Glutamatergic neuron (in vitro differentiated cells): ENCODE results near the gene FAM107B. TPM values are rescaled to one million over a fixed set of nuclear protein-coding genes. Genes with fewer than 3 reads are reported as not detected.
A peak's percentile ranks its signal among the peaks of the same experiment; 100 is the strongest.

Experiments
- DNase-seq: peaks from one replicate; pipeline ENCODE4 v3.0.0; 2022
- H3K27ac Mint-ChIP-seq: one replicate; pipeline ENCODE4 v1.8.0; 2020; ENCODE audit warnings: mild to moderate bottlenecking, mixed read lengths, inconsistent platforms; ENCODE audit not compliant: unreplicated experiment
- H3K27me3 Mint-ChIP-seq: one replicate; pipeline ENCODE4 v1.8.0; 2020; ENCODE audit warnings: mild to moderate bottlenecking, moderate library complexity, mixed read lengths, inconsistent platforms; ENCODE audit not compliant: unreplicated experiment
- H3K36me3 Mint-ChIP-seq: one replicate; pipeline ENCODE4 v1.8.0; 2020; ENCODE audit warnings: mild to moderate bottlenecking, mixed read lengths, inconsistent platforms; ENCODE audit not compliant: unreplicated experiment
- H3K4me1 Mint-ChIP-seq: one replicate; pipeline ENCODE4 v1.8.0; 2020; ENCODE audit warnings: mild to moderate bottlenecking, low read depth, mixed read lengths, inconsistent platforms; ENCODE audit not compliant: unreplicated experiment
- H3K4me3 Mint-ChIP-seq: one replicate; pipeline ENCODE4 v1.8.0; 2020; ENCODE audit warnings: mild to moderate bottlenecking, mixed read lengths, inconsistent platforms; ENCODE audit not compliant: unreplicated experiment
- H3K9me3 Mint-ChIP-seq: one replicate; pipeline ENCODE4 v1.8.0; 2020; ENCODE audit warnings: mild to moderate bottlenecking, moderate library complexity, mixed read lengths, inconsistent platforms; ENCODE audit not compliant: unreplicated experiment
- total RNA-seq: library from RNA; stranded (reverse); fragmentation: NEBNext Ultra II Directional; extraction: Animal tissue kit (Norgen Biotek cat#: 25700); gene quantifications from one replicate; pipeline ENCODE4 v1.2.1, GENCODE V29; 2021; ENCODE audit not compliant: unreplicated experiment
- TF ChIP-seq, protein P1 (sequence below): fragments of 200-600 bp; sonication (generic); IDR thresholded peaks from one replicate; pipeline ENCODE4 v1.5.0; 2021; ENCODE audit not compliant: partially characterized antibody, unreplicated experiment

FAM107B gene
- total RNA-seq, 1 donor from 2014 or later, result 88.6 TPM

DNA sequence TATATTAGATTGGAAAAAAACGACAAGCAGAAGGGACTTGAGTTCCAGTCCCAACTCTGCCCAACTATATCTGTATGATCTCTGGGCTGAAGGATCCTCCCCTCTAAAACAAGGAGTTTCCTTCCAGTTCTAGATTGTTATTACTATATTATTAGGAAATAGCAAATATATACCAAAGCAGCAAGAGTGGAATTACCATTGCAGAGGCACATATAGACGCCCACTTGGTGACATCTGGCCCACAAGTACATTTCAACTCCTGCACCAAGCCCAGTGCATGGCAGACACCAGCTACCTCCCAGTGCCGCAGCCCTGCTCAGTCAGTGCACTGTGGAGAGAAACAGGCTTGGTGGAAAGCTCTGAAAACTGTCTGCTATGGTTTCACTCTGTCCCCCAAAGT, 201.9 kb downstream of the FAM107B start:
- H3K27ac Mint-ChIP-seq, result no peak overlapping the region
- peaks cover 3% of the 10 kb centered on the region for H3K4me1 Mint-ChIP-seq
- peaks cover 2% of the 10 kb centered on the region for H3K9me3 Mint-ChIP-seq
- TF ChIP-seq, protein P1, sequence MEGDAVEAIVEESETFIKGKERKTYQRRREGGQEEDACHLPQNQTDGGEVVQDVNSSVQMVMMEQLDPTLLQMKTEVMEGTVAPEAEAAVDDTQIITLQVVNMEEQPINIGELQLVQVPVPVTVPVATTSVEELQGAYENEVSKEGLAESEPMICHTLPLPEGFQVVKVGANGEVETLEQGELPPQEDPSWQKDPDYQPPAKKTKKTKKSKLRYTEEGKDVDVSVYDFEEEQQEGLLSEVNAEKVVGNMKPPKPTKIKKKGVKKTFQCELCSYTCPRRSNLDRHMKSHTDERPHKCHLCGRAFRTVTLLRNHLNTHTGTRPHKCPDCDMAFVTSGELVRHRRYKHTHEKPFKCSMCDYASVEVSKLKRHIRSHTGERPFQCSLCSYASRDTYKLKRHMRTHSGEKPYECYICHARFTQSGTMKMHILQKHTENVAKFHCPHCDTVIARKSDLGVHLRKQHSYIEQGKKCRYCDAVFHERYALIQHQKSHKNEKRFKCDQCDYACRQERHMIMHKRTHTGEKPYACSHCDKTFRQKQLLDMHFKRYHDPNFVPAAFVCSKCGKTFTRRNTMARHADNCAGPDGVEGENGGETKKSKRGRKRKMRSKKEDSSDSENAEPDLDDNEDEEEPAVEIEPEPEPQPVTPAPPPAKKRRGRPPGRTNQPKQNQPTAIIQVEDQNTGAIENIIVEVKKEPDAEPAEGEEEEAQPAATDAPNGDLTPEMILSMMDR, result no peak
- no peak for DNase-seq
- no peaks in the 10 kb centered on the region for H3K27me3 Mint-ChIP-seq
- H3K4me3 Mint-ChIP-seq, result no peak overlapping the region
- H3K36me3 Mint-ChIP-seq, result peaks cover 4% of the 10 kb centered on the region

DNA sequence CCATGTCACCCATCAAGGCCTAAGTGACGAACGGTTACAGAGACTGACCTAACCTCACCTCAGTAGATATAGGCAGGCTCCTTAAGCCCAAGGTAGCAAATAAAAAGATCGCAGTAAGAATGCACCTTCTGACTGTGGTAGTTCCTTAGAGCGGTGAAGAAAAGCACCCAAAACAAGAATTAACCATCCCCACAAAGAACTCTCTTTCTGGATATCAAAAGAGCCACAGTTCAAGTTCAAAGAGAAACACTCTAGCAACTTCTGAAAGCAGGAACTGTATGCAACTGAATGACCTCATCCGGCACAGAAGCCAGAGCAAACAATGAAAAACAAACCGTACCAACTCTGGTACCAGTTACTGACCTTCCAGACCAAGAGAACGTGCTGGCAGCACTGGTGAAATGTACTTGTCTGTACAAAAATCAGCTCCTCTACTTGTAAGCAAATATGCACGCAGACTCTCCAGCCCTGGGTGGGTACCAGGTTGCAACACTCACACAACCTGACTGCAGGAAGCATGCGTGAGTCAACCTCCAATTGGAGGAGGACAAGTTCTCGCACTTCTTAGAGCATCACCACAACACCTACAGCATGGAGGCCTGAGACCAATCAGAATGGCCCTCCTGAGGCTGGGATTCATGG, 202.7 kb downstream of the FAM107B start:
- TF ChIP-seq, protein P1, result no peak
- Mint-ChIP-seq H3K36me3 (peaks cover 13% of the 10 kb centered on the region), H3K9me3 (peaks cover 7% of the 10 kb centered on the region), H3K27me3 (no peaks in the 10 kb centered on the region), H3K4me1 (peaks cover 5% of the 10 kb centered on the region), H3K4me3 (no peak overlapping the region), H3K27ac (no peak overlapping the region)
- DNase-seq, result no peak

DNA sequence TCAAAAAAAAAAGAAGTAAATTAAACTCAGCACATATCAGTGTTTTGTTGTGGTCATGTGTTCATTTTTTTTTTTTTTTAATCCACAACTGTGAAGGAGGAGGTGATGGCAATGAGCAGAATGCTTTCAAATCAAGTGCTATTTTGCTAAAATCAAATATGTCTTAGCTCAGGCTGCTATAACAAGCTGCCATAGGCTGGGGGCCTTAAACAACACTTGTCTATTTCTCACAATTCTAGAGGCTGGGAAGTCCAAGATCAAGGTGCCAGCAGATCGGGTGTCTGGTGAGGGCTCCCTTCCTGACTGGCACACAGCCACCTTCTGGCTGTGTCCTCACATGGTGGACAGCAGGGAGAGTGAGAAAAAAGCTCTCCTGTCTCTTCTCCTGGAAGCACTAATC, 203.9 kb downstream of the FAM107B start:
- DNase-seq, result no peak
- peaks cover 8% of the 10 kb centered on the region for H3K9me3 Mint-ChIP-seq
- H3K4me1 Mint-ChIP-seq, result peaks cover 5% of the 10 kb centered on the region
- peaks cover 18% of the 10 kb centered on the region for H3K36me3 Mint-ChIP-seq
- no peak overlapping the region for H3K4me3 Mint-ChIP-seq
- no peak overlapping the region for H3K27ac Mint-ChIP-seq
- TF ChIP-seq, protein P1, result no peak
- H3K27me3 Mint-ChIP-seq, result no peaks in the 10 kb centered on the region

DNA sequence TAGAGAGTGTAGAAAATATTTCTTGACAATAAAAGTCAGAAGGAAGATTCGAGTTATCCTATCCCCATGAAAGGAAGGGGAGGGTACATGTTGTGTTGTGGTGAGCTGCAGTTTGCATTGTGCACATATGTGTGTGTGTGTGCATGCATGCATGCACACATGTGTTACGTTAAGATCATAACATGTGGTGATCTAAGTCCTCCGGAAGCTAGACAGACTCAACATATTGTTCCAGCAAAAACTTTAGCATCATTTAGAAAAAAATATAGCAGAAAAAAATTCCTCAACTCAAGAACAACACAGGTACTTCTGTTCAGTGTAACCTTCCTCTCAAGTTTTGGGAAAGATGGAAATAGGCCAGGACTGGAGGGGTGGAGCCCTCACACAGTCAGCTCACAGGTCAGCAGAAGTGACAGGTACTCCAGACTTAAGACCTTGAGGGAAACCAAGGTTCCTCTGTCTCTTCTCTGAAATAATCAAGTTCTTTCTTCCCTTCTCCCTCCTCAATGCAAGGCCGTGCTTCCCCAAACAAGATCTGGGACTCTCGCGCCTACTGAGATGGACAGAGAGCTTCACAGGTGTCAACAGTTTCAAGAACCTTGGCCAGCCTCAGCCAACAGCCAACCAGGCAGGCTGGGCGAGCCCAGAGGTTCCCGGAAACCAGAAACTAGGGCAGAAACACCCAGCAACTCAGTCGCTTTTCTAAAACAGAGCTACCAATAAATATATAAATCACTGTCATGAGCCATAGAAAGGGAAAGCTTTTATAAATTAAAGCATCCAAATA, 205.2 kb downstream of the FAM107B start:
- Mint-ChIP-seq H3K27ac (no peak overlapping the region), H3K27me3 (no peaks in the 10 kb centered on the region), H3K36me3 (peaks cover 18% of the 10 kb centered on the region), H3K4me1 (peaks cover 10% of the 10 kb centered on the region), H3K9me3 (peaks cover 8% of the 10 kb centered on the region), H3K4me3 (no peak overlapping the region)
- TF ChIP-seq, protein P1, result no peak
- no peak for DNase-seq

DNA sequence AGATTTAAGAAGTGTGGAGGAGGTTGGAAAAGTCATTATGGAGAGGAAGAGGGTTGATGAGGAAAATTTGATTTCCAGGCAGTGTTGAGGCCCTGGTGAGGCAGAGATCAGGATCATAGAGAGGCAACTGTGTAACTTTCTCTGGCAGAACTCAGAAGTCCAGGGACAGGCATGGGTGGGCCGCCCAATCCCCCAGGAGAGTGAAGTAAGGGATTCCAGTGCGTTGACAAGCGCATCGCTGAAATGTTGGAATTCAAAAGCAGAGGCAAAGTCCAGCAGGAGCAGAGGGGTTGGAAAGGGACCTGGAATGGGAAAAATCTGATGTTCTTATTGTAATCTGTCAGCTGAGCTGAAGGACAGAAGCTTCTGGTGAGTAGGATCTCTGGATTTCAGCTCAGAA, 207.3 kb downstream of the FAM107B start:
- no peak overlapping the region for H3K4me3 Mint-ChIP-seq

More for the DNA sequence above, 207.3 kb downstream of the FAM107B start:
- no peaks in the 10 kb centered on the region for H3K27me3 Mint-ChIP-seq
- H3K9me3 Mint-ChIP-seq, result peaks cover 8% of the 10 kb centered on the region
- peaks cover 18% of the 10 kb centered on the region for H3K36me3 Mint-ChIP-seq
- DNase-seq, result no peak
- H3K4me1 Mint-ChIP-seq, result peaks cover 12% of the 10 kb centered on the region
- peak overlapping the region; percentile 0 for H3K27ac Mint-ChIP-seq
- TF ChIP-seq, protein P1, result no peak
